HG02884 (cell line): ENCODE measurements around the gene CDC34.

Source experiments
- ATAC-seq: cut with Tn5 transposase; IDR thresholded peaks from one replicate; pipeline ENCODE4 v1.9.1; 2021; ENCODE audit warnings: mild to moderate bottlenecking, moderate library complexity; ENCODE audit not compliant: unreplicated experiment

CDC34 gene, protein sequence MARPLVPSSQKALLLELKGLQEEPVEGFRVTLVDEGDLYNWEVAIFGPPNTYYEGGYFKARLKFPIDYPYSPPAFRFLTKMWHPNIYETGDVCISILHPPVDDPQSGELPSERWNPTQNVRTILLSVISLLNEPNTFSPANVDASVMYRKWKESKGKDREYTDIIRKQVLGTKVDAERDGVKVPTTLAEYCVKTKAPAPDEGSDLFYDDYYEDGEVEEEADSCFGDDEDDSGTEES

DNA sequence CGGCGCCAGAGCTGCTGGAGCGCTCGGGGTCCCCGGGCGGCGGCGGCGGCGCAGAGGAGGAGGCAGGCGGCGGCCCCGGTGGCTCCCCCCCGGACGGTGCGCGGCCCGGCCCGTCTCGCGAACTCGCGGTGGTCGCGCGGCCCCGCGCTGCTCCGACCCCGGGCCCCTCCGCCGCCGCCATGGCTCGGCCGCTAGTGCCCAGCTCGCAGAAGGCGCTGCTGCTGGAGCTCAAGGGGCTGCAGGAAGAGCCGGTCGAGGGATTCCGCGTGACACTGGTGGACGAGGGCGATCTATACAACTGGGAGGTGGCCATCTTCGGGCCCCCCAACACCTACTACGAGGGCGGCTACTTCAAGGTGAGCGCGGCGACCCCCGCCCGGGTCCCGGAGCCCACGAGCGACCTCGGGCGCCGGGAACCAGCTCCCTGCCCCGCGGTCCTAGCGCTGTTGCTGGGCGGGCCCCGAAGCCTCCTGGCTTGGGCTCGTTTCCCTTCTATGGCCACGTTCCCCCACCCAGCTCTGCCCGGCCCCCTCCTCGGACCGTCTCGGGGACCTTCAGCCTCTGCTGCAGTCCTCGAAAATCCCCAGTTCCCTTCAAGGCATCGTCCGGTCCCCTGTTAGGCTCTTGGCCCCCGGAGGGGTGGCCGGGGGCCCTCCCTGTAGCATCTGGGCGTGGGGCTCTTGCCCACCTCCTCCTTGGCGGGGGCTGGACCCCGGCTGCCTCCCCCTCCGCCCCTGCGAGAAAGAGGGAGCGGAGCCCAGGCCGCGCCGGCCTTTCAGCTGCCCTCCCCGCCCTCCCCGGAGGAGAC is at the start of gene CDC34:
Gene CDC34 (plus strand): TSS at position 8 of the 808 bp plus-strand sequence. CDS start 172 bp downstream, at position 180.
- no peak for ATAC-seq

DNA sequence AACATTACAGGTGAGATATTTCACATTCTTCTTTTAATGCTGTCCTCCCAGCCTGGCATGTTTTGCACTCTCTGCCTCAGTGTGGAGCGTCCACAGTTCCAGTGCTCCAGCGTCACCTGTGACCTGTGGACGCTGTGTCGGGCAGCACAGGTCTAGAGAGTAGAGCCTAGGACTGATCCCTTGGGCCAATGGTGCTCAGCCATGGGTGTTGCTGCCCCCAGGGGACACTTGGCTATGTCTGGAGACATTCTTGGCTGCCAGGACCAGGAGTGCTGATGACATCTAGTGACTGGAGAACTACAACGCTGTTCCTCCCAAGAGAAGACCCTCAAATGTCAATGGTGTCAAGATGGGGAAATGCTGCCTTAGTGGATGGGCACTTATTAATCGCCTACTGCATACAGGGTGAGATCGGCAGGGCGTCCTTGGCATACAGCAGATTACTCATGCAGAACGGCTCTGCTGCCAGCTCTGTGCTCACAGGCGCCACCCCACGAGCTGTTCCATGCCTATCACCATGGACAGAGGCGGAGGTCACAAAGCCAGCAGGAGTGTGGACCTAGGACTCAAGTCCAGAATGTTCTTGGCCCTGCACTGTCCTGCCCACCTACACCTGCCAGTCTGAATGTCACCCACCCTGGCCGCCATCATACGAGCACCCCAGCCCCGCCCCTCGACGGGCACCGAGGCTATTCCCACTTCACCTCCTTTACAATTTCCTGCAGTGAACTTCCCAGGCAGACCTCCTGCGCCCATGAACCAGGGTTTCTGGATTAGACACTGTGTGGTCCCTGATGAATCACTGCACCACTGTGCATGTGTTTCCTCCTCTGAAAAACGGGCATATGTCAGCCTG is 49.1 kb upstream of the CDC34 start:
- no peak for ATAC-seq

DNA sequence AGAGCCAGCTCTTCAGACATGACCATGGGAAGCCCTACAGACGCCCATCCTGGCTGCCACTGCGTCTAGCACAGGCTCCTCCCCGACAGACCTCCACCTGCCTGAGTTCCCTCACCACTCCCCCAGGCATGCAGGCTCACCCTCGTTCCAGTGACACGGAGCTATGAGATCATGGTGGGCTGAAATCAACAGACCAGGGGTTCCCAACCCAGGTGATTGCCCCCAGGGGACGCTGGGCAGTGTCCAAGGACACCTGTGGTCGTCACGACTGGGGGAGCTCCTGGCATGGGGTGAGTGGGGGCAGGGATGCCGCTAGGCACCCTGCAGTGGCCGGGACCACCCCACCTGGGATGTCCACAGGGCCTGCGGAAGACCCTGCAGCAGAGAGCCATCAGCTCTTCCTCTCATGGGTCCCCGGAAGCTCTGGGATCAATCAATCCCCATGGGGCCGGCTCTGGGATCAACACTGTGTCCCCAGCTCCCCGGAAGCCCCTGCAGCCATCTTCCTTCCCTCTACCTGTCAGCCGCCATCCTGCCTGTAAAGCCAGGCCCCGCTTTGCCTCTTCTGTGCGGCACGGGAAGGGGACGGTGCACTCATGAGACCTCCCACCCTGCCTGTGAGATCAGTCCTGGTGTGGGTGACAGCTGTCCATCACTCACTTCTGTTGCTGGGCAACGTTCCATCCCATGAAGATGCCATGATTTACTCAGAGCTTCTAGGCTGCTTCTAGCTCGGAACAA is 48.1 kb upstream of the CDC34 start:
- no peak for ATAC-seq

DNA sequence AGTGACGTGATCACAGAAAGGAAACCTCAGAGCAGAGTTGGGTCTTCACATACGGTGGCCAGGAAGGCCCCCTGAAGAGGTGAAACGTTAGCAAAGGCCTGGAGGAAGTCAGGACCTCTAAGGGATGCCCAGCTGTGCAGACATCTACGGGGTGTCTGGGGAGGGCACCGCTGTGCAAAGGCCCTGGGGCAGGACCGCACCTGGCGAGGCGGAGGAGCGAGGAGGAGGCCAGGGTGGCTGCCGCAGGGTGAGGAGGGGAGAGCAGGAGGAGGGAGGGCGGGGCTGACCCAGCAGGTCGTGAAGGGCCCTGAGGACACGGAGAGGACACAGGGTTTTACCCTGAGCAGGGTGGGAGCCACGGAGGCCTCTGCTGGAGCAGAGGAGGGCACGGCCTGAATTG is 47.1 kb upstream of the CDC34 start:
- no peak for ATAC-seq

DNA sequence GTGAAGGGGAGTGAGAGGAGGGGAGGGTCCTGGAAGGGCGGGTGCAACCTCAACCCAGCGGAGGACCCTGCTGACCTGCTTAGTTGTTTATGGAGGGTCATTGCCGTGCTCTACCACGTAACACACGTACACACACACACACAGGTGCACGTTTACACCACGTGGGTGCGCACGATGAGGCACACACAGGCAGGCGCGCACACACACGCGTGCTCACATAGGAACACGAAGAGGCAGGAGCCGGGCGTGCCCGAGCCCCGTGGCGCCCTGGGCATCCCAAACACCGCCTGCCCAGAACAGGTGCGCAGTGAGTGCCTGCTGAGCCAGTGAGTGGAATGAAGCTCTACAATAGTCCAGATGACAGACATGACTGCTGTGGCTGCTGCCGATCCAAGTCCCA is 46.5 kb upstream of the CDC34 start:
- ATAC-seq = no peak

DNA sequence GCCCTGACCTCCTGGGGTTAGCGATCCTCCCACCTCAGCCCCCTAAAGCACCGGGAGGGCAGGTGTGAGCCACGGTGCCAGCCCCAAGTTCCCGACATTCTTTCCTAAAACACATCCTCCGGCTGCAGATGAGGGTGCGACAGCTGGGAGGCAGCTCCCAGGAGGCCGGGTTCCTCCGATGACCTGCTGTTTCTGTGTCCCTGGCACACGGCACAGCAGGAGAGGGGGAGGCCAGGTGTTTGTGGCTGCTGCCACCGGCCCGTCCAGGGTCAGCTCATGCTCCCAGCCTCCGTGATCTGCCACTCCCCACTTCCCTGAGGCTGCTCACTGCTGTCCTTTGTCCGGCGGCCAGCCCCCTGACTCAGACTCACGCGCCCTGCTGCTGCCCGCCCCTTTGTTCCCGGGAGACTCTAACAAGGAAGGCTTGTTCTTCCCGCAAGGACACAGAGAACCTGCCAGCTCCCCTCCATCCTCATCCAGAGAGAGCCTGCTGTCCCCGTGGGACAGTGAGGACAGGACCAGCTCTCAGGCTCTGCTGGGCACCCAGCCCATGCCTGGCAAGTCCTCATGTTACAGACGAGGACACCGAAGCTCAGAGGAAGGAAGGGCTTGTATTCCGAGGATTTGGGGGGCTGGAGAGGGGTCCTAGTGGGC is 45.9 kb upstream of the CDC34 start:
- ATAC-seq = no peak

DNA sequence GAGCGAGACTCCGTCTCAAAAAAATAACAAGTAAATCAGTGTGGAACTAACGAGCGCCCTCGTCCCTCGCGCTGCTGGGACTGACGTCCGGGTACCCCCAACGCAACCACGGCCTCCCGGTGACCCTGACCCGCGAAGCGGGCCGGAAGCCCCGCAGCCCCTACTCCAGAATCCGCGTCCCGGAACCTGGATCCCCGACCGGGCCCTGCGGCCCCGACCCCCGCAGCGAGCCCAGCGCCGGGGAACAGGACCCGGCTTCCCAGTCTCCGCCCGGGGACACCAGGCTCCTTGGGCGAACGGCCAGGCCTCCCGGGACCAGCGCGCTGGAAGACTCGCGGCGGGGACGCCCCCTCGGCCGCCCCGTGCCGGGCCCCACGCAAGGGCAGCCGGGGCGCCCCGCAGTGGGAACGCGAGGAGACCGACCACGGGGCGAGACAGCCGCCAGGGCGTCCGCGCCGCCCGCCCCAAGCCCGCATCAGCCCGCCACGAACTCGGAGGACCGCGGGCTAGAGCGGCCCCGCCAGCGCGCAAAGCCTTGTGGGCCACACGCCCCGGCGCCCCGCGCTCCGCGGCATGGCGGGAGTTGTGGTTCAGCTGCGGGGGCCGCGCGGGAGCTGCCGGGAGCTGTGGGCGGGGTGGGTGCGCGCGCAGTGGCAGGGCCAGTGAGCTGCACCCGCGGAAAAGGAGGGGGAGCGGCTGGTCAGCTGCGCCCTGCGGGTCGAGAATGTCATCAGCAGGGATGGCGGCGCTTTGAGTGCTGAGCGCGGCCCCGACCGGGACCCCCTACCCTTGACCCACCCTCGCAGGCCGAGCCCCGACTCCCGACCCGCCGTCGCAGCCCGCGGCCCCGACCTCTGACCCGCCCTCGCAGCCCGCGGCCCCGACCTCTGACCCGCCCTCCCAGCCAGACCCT is 42.8 kb upstream of the CDC34 start:
- peak; percentile 47 for ATAC-seq

DNA sequence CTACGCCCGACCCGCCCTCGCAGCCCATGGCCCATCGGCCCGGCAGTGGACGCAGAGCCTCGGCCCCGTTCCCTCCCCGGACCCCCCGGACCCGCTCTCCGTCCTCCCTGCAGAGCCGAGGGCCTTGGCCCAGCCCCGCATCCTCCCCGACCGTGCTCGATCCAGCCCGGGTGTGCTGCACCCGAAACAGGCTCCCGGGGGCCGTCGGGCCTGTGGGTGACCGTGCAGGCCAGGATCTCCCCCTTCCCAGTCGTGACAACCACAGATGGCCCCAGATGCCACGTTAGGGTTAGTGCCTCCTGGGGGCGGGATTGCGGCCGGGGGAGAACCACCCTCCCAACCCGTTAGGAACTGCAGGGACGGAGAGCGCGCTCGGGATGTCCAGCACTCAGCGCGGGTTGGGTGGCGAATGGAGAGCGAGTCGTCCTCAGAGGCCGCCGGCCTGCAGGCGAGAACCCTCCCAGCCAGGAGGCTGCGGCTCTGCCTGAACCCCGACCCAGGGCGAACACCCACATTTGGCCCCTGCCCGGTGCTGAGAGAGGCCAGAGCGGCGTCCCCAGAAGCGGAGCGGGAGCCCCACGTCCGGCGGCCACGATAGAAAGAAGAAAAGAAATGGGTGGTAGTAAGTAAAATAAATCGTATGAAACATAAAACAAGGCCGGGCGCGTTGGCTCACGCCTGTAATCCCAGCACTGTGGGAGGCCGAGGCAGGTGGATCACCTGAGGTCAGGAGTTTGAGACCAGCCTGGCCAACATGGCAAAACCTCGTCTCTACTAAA is 42.0 kb upstream of the CDC34 start:
- no peak for ATAC-seq

DNA sequence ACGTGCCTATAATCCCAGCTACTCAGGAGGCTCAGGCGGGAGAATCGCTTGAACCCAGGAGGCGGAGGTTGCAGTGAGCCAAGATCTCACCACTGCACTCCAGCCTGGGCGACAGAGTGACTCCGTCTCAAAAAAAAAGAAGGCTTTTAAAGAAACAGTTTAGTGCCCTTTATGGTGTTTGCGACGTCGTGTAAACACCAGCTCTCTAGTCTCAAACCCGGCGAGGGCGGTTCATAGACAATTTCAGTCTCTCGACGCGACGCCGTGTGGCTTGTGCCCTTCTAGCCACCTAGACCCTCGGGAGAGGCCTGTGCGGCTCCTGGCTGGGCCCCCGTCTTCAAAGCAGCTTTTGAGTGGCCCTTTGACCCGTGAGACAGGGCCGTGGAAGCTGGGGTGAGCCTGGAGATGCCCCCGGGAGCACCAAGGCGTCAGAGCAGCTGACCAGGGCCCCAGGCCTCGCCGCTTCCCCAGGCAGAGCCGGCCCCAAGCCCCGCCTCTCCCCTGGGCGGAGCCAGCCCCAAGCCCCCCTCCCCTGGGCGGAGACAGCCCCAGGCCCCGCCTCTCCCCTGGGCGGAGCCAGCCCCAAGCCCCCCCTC is 40.3 kb upstream of the CDC34 start:
- ATAC-seq = no peak

DNA sequence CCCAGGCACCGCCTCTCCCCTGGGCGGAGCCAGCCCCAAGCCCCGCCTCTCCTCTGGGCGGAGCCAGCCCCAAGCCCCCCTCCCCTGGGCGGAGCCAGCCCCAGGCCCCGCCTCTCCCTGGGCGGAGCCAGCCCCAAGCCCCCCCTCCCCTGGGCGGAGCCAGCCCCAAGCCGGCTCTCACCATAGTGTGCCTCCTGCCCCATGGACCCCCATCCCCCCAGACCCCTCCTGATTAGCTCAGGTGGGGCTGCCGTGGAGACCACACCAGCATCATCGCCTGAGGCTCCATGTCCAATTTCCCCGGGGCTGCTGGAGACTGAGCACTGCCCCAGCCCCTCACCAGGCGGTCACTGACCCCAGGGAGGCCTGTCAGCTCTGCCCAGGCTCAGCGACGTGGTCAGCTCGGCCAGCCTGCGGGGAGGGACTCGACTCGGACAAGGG is 39.4 kb upstream of the CDC34 start:
- ATAC-seq = no peak

DNA sequence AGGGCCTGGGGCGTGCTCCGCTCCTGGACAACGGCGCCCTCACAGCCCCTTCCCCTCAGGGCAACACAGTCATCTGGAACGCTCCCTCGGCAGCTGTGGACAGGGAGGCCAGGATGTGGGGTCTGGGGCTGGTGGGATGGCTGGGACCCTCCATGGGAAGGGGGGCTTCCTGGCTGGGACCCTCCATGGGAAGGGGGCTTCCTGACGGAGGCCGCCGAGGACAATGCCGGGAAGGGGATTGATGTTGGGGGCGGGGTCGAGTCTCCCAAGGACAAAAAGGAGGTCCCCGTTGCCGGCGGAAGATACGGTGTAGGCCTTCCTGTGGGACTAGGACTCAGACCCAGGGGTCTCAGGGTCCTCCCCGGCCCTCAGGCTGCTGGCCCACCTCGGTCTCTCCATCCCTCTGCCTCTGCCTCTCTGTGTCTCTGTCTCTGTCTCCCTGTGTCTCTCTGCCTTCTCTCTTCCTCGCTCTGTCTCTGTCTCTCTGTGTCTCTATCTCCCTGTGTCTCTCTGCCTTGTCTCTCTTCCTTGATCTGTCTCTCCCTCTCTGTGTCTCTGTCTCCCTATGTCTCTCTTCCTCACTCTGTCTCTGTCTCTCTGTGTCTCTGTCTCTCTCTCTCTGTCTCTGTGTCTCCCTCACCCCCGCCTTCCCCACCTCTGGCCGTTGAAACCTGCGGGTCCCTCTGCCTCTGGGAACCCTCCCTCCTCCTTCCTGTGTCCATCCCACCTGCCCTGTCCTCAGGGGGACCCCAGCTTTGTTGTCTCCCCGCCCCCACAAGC is 38.0 kb upstream of the CDC34 start:
- no peak for ATAC-seq

DNA sequence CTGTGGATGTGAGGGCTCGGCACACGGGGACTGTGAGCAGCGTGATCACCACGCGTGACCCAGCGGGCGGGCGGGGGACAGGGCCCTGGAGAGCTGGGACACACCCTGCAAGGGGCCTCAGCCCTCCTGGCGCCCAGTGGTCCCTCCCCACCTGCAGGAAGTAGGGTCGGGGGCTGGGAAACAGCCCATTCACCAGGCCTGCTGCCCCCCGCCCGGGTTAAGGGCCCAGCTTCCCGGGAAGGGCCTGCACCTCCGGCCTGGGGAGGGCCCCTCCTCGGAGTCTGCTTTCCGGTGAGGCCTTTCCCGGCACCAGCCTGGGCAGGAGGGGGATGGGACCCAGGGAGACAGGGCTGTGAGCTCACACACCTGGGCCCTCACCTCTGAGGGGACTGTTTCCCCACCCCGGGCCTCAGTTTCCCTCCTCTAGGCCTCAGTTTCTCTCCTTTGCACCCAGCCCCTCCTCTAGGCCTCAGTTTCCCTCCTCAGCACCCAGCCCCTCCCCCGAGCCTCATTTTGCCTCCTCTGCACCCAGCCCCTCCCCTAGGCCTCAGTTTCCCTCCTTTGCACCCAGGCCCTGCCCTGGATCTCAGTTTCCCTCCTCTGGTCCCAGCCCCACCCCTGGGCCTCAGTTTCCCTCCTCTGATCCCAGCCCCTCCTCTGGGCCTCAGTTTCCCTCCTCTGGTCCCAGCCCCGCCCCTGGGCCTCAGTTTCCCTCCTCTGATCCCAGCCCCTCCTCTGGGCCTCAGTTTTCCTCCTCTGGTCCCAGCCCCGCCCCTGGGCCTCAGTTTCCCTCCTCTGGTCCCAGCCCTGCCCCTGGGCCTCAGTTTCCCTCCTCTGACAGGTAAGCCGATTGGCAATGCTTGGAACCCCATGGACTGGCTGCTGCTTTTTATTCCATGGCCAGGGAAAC is 37.1 kb upstream of the CDC34 start:
- ATAC-seq = no peak

DNA sequence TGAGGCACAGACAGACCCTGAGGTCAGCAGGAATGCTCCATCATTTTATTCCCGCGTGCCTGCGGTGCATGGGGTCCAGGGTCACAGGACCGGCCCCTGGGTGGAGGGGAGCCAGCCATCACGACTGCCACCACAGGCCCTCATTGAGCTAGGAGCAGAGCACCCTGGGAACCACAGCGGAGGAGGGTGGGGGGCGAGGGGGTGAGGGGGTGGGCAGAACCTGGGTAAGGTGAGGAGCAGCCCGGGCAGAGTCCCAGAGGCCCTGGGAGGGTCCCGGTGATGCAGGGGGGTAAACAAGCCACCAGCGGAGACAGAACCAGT is 36.5 kb upstream of the CDC34 start:
- no peak for ATAC-seq

DNA sequence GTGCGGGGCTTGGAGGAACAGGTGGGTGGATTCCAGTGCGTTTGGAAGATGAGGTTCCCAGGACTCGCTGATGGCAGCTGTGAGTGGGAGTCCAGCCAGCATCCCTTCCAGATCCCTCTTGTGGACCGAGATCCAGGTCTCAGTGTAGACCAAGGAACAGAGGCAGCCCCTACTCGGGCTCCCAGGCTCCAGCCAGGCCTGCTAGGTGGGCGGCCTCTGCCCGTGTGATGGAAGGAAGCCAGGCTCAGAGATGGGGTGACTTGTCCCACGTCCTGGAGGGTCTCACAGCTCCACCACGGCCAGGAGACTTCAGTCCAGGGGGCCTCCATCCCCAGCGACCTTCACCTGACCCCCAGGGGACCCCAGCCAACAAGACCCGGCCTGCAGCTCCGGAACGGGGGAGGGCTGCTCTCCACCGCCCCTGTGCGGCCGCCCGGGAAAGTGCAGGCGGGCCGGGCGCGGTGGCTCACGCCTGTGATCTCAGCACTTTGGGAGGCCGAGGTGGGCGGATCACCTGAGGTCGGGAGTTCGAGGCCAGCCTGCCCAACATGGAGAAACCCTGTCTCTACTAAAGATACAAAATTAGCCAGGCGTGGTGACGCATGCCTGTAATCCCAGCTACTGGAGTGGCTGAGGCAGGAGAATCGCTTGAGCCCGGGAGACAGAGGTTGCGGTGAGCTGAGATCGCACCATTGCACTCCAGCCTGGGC is 36.0 kb upstream of the CDC34 start:
- no peak for ATAC-seq

DNA sequence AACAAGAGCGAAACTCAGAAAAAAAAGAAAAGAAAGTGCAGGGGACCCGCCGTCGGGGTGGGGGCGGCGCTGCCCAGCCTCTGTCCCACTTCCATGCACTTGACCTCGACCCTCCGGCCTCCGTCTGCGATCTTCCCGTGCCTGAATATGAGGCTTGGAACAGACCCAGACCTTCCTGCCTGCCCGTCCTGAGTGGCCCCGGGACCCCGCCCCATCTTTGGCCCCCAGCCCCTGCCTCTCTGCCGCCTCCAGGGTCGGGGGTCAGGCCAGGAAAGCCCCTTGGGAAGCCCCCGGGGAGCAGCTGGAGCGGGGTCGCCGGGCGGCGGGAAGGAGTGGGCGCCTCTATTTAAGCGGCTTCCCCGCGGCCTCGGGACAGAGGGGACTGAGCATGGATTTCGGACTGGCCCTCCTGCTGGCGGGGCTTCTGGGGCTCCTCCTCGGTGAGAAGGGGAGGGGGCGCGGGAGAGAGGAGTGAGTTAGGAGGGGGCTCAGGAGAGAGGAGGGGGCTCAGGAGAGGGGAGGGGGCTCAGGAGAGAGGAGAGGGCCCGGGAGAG is 35.4 kb upstream of the CDC34 start, which contains the start of gene MADCAM1:
Gene MADCAM1 (plus strand): TSS at position 375 of the 554 bp plus-strand sequence. CDS start 14 bp downstream, at position 389.
- no peak for ATAC-seq
